GM10266 (cell line): ENCODE measurements around the gene EMX1.

Source experiments
- DNase-seq: peaks from one replicate; pipeline ENCODE4 v3.0.0; 2012; ENCODE audit errors: extremely low spot score
- CTCF ChIP-seq: IDR thresholded peaks from 2 replicates; pipeline ENCODE4 v1.5.1; 2012; ENCODE audit warnings: mild to moderate bottlenecking, low read depth; ENCODE audit not compliant: control insufficient read depth, insufficient read depth; ENCODE audit errors: missing control alignments

The EMX1 gene

GRCh38 chr2:72933207-72933606 lies 15.9 kb downstream of the EMX1 start:
- no peak for TF ChIP-seq CTCF
- DNase-seq, result no peak

GRCh38 chr2:72933646-72934151 lies 16.4 kb downstream of the EMX1 start:
- no peak for TF ChIP-seq CTCF
- DNase-seq, result no peak

- DNase-seq, result peak; percentile 62
Measured at GRCh38 chr2:72934683-72935610, 17.6 kb downstream of the EMX1 start.

GRCh38 chr2:72935611-72935957 lies 18.3 kb downstream of the EMX1 start:
- no peak for DNase-seq
- TF ChIP-seq CTCF, result no peak

More at GRCh38 chr2:72934683-72935610, 17.6 kb downstream of the EMX1 start:
- peak; percentile 52 for TF ChIP-seq CTCF

GRCh38 chr2:72936660-72937355 lies 19.5 kb downstream of the EMX1 start:
- no peak for TF ChIP-seq CTCF
- DNase-seq, result no peak

- DNase-seq, result no peak
- TF ChIP-seq CTCF, result no peak
Measured at GRCh38 chr2:72937356-72937669, 20.0 kb downstream of the EMX1 start.

GRCh38 chr2:72938455-72938854 lies 21.1 kb downstream of the EMX1 start:
- DNase-seq, result no peak
- TF ChIP-seq CTCF, result no peak
